ENCODE results near the gene ABHD14A.

ABHD14A gene

GRCh38 chr3:52020796-52021195 lies 45.9 kb downstream of the ABHD14A start:
- DNase-seq (ENCODE audit: low read depth in 2 of 2), result no peak

GRCh38 chr3:52021489-52022268 lies 46.8 kb downstream of the ABHD14A start:
- DNase-seq (ENCODE audit: low read depth in 2 of 2), result no peak

DNA sequence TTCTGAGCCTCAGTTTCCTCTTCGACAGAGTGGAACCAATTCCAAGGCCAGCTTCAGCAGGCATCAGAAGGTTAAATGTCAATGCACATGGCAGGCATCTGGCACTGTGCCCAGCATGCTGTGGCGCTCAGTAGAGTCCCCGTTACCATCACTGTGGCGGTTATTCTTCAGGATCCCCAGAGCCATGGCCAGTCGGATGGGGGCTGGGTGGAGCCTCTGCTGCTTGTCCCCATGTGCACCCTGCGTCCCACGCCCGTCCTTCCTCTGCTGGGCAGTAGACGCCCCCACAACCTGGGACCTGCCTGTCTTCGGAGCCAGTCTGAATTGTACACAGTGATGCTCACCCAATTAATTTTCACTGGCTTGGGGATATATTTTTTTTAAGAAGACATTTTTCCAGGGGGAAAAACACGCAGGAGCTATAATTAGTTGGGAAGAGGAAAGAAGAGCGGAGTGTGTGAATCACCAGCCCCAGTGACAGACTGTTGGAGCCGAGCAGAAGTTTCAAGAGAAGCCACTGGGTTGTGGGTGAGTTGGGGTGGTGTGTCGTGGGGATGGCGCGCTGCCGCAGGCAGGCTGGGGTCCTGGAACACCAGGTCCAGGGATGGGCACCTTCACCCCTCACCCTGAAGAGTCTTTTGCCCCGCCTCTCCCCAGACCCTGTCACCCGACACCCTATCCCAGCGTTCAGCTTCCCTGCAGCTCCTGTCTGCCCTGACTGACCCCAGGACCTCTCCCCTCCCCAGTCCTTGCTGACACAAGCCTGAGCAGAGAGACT lies 47.6 kb downstream of the ABHD14A start:
- DNase-seq (ENCODE audit: low read depth in 2 of 2), result no peak

GRCh38 chr3:52023101-52023770 lies 48.4 kb downstream of the ABHD14A start:
- DNase-seq (ENCODE audit: low read depth in 2 of 2), result no peak

GRCh38 chr3:52023860-52024764 lies 49.2 kb downstream of the ABHD14A start:
- DNase-seq (ENCODE audit: low read depth in 2 of 2), result no peak

GRCh38 chr3:52024765-52025452 lies 50.0 kb downstream of the ABHD14A start:
- no peak for DNase-seq (ENCODE audit: low read depth in 2 of 2)

DNA sequence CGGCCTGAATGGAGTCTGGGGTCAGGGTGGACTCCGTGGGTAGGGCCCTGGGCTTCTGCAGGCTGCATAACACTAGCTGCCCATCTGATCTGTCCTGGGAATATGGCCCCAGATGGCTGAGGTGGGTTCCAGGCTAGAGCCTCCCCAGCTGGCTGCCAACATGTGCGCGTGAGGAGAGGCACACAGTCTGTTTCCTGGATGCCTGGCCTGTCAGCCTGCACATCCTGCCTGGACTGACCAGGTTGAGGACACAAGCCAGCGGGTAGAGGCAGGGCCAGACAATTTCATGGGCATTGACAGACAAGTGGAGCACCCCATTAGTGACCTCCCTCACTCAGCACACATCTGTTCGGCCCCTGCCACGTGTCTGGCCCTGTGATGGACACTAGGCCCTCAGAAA lies 50.6 kb downstream of the ABHD14A start:
- DNase-seq (ENCODE audit: low read depth in 2 of 2), result no peak

DNA sequence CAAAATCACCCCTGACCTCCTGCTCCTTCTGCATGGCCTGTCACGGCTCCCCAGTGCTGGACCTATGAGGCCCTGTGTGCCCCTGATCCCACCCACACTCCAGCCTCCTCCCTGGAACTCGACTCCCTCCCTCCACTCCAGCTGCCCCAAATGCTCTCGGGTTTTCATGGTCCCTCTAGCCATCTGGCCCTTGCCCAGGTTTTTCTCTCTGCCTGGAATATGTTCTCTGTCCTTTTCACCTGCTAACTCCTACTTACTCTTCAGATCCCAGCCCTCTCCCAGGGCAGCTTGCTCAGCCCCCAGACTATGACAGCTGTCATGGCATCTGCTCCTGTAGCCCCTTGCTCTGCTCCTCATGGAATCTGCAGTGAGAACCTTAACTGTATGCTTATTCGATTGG lies 51.2 kb downstream of the ABHD14A start:
- no peak for DNase-seq (ENCODE audit: low read depth in 2 of 2)

- no peak for DNase-seq (ENCODE audit: low read depth in 2 of 2)
Observed at GRCh38 chr3:52028572-52028971, 53.7 kb downstream of the ABHD14A start.

DNA sequence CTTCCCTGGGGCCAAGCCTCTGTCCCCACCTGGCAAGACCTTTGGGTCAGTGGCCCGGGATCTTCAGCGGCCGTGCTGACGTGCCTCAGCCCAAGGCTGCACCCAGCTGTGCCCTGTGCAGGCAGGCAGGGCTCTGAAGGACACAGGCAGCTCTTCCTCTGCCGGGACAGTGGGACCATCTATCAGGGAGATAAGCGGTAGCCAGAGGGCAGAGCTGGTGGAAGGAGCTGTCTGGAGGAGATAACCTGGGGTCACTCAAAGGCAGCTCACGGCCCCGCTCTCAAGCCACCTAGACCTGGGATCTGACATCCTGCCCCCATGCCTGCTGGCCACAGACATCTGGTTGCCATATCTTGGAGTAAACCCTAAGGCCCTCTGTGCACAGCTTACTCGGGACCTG lies 54.2 kb downstream of the ABHD14A start:
- DNase-seq (ENCODE audit: low read depth in 2 of 2), result no peak

GRCh38 chr3:52029535-52029934 lies 54.7 kb downstream of the ABHD14A start:
- no peak for DNase-seq (ENCODE audit: low read depth in 2 of 2)

Measured in stimulated activated CD8-positive, alpha-beta memory T cell treated with anti-CD3 and anti-CD28 coated beads, Interleukin-15, amount 100 ng/mL, for 48 hours (primary cell).